Astrocyte of the spinal cord (primary cell): ENCODE measurements around the gene MRPL33.
A peak's percentile ranks its signal among the peaks of the same experiment; 100 is the strongest.

Experiments used
- DNase-seq: peaks from one replicate; pipeline ENCODE4 v3.0.0; 2011; ENCODE audit warnings: low read depth, low spot score
- H3K4me3 ChIP-seq: 2 replicates; pipeline ENCODE4 v1.5.1; 2011; ENCODE audit warnings: low read depth, mild to moderate bottlenecking, low read length, moderate library complexity
- in situ Hi-C: cut with HindIII; loops from 2 replicates; pipeline ENCODE4 v1.10.0; 2017; ENCODE audit warnings: low sequenced_read_pairs
- TF ChIP-seq, protein P1 (sequence below): IDR thresholded peaks from 2 replicates; pipeline ENCODE4 v1.5.1; 2012; ENCODE audit warnings: low read depth, mild to moderate bottlenecking, low read length, inconsistent platforms

MRPL33 gene

DNA sequence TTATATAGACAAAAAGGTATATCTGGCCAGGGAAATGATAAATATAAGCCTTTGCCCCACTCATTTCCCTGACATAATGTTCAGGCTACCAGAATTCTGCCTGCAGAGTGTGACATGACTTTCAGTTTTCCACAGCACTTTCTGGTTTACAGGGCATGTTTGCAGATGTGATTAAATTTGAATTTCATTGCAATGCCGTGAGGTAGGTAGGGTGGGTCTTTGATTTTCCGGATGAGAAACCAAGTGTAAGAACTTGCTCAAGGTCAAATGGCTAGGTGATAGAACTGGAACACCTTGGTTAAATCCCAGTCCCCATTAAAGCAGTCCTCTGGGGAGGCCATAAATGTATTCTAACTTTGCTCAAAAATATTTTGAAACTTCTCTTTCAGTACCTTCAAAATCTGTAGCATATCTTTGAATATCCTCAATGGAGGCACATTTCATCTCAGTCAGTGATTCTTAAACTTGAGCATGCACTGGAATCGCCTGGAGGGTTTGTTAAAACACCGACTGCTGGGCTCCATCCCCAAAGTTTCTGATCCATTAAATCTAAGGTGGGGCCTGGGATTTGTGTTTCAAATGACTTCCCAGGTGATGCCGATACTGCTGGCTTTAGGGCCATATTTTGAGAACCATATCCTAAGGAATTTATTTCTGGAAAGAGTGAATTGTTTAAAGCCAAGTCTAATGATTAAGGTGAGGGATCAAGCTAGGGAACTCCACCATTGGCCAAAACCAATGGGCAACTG lies 35.0 kb downstream of the MRPL33 start:
- DNase-seq = no peak
- no peak overlapping the region for H3K4me3 ChIP-seq
- in situ Hi-C loops = no loop called here
- TF ChIP-seq, protein P1, sequence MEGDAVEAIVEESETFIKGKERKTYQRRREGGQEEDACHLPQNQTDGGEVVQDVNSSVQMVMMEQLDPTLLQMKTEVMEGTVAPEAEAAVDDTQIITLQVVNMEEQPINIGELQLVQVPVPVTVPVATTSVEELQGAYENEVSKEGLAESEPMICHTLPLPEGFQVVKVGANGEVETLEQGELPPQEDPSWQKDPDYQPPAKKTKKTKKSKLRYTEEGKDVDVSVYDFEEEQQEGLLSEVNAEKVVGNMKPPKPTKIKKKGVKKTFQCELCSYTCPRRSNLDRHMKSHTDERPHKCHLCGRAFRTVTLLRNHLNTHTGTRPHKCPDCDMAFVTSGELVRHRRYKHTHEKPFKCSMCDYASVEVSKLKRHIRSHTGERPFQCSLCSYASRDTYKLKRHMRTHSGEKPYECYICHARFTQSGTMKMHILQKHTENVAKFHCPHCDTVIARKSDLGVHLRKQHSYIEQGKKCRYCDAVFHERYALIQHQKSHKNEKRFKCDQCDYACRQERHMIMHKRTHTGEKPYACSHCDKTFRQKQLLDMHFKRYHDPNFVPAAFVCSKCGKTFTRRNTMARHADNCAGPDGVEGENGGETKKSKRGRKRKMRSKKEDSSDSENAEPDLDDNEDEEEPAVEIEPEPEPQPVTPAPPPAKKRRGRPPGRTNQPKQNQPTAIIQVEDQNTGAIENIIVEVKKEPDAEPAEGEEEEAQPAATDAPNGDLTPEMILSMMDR = no peak

DNA sequence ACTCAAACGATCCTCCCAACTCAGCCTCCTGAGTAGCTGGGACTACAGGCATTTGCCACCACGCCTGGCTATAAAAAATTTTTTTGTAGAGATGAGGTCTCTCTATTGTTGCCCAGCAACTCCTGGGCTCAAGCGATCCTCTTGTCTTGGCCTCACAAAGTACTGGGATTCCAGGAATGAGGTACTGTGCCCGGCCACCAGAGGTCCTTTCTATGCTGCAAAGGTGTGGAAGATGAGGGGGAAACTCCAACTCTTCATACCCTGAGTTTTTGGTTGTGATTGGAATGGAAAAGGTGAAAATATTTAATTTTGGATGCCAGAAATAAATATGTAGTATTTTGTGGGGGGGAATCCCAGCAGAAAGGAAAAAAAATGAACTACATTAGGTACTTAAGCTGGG lies 36.0 kb downstream of the MRPL33 start:
- in situ Hi-C loops = no loop called here
- TF ChIP-seq, protein P1 = peak; percentile 71
- H3K4me3 ChIP-seq = no peak overlapping the region
- DNase-seq = peak; percentile 52

DNA sequence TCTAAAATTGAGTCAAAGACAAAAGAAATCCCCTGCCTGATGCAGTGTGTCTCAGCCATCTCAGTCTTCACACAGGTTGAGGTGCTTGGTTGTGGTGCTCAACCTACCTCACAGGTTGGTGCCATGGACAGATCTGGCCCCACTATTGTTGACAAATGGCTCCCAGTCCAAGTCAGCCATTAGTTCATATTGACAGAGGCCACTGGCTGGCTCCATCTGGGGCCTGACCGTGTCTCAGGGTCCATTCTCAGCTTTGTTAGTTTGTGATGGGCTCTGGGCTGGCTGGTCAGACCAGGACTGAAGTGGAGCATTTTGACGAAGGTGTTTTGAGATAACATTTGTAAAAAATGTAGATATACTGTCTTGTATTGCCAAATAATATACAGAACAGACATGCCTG lies 36.9 kb downstream of the MRPL33 start:
- in situ Hi-C loops = no loop called here
- no peak for DNase-seq
- H3K4me3 ChIP-seq = no peak overlapping the region
- TF ChIP-seq, protein P1 = no peak

DNA sequence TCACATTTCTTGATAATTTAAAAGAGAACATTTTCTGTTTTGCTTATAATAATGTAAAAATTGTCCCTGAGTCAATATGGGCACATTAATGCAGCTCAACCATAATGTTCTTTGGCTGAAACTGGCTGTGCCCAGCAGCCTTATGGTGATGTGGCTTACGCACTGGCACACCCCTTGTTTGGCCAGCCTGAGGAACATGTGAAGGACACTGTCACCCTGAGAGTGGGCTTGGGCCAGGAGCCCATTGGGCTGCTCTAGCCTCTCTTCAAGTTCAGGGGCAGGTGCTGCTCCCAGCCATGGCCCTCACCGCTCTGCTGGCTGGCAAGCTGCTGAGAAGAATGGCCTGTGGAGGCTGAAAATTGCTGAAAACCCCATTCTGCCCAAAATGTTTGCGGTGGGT lies 37.5 kb downstream of the MRPL33 start:
- in situ Hi-C loops = no loop called here
- no peak overlapping the region for H3K4me3 ChIP-seq

DNA sequence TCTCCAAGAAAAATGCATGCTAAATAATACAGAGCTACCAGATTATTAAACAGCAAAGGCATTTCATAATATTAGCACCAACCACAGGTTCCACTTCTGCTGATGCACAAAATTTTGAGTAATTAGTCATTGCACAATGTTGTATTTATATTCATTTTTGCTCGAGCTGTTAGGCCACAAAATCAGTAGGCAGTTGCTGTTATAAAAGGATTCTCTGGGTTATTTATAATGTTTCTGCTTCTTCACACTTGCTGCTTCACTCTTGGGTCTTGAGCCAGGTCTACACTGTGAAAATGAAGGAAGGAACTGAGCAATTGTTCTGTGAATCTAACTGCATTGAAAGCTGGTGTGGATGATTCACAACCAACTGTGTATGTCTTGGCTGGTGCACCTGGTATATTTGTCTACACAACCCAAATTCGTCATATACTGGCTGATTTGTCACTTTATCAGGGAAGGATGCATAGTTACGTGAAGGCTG lies 38.3 kb downstream of the MRPL33 start:
- TF ChIP-seq, protein P1 = no peak
- in situ Hi-C loops = no loop called here
- H3K4me3 ChIP-seq = no peak overlapping the region
- peak; percentile 88 for DNase-seq

More for the DNA sequence above, 37.5 kb downstream of the MRPL33 start:
- TF ChIP-seq, protein P1 = no peak
- no peak for DNase-seq

DNA sequence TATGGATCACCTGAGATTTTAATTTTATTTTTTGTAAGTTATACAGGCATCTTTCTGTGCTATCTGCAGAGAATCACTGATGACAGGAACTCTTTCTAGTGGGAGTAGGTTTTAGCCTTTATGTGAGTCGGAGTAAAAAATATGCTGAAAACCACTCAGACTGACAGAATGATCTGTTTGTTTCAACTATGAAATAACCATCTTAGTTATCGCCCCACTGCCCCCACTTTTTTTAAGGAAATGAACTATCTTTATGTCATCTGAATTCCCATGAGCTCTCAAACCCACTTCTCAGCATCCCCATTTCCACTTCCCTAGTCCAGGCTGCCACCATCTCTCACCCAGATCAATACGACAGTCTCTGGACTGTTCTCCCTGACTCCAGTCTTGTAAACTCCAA lies 38.9 kb downstream of the MRPL33 start:
- TF ChIP-seq, protein P1 = no peak
- no peak for DNase-seq
- in situ Hi-C loops = no loop called here
- no peak overlapping the region for H3K4me3 ChIP-seq
